Fibroblast of peridontal ligament (primary cell): ENCODE data around the gene APOL3.
"Not testable (repeated sequence)": the region's sequence is repeated elsewhere in the genome, so short reads cannot be mapped to it uniquely, and the experiment has no call there.

Experiments used
- DNase-seq: peaks from one replicate; pipeline ENCODE4 v3.0.0-alpha.2; 2010; ENCODE audit errors: extremely low read depth

The APOL3 gene

DNA sequence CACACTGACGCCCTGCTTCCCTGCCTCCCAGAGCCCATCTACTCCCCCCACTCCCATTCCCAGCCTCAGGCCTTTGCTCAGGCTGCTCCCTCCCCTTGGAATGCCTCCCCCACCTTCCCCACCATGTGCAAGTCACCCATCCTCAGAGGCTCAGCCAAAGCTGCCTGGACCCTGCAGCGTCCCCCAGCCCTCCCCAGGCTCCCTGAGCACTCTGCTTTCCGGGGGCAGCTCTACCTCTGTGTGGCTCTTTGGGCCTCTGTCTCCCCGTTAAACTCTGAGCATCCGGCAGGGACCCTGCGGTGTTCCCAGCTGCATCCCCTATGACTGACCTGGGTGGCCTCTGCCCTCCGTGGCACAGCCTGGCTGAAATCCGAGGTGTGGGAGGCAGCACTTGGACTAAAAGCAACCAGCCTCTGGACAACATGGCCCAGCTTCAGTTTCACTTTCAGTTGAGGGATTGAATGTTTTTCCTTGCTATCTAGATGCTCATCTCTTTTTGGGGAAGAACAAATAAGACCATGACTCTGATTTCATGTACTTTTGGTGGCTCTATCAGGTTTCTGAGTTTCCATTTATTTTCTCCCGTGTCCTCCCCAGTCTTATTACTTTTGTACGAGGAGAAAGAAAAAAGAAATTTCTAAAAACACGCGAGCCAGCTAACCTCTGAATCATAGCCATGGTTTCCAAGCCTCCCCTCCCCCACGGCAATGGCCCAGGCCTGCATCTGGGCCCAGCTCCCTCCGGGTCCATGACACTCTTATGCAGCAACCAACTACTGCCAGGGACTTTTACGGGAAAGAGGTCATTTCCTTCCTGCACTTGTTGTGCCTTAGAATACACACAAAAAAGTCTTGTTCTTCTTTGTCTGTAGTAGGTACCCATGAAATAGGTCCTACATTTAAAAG lies 3.8 kb downstream of the APOL3 start:
- DNase-seq: peak; percentile 77

DNA sequence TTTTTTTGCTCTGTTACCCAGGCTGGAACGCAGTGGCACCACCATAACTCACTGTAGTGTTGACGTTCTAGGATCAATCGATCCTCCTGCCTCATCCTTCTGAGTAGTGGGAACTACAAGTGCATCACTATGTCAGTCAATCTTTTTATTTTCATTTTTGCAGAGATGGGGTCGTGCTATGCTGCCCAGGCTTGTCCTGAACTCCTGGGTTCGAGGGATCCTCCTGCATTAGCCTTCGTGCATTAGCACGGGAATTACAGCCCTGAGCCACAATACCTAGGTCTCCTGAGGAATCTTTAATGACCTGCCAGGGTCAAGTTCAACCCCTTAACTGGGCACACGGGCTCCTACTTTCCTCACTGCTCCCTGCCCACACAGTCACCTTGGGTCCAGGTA lies 4.4 kb downstream of the APOL3 start:
- no peak for DNase-seq

DNA sequence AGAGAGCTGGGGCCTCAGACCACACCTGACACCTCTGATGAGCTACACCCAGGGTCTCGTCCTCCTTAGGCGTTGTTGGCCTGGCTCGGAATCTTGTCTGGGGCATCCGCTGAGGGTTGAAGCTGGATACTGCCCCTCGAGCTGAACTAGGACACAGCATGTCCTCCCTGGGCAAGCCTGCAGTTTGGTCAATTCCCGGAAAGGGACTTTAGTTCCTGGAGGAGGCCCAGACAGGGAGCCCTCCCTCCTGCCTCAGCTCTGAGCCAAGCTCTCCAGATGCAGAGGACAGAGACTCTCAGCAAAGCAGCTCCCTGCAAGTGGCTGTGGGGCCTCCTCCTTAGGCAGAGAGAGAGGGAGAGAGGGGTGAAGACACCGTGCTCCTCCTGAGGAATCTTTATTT lies 4.9 kb downstream of the APOL3 start:
- DNase-seq: peak; percentile 17

DNA sequence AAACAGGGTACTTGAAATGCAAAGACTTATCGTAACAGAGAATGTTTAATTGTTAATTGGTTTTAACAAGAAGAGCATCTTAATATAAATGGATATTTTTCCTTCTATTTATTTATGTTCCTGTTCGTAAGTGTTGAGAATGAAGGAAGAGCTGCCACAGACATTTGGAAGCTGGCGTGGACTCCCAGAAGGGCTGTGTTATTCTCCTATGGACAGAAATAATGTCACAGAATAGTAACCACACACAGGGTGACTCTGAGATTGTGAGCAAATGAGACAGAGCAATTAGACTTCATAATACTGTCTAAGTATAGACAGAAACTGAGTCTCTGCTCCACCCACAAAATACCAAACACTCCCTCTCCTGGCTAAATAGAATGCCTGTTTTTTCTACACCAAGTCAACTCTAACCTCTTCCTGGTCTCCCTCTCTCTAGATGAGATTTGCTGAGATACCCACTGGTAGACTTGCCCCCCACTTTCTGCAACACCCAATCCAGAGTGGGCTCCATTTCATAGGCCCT lies 6.1 kb downstream of the APOL3 start:
- DNase-seq: no peak

DNA sequence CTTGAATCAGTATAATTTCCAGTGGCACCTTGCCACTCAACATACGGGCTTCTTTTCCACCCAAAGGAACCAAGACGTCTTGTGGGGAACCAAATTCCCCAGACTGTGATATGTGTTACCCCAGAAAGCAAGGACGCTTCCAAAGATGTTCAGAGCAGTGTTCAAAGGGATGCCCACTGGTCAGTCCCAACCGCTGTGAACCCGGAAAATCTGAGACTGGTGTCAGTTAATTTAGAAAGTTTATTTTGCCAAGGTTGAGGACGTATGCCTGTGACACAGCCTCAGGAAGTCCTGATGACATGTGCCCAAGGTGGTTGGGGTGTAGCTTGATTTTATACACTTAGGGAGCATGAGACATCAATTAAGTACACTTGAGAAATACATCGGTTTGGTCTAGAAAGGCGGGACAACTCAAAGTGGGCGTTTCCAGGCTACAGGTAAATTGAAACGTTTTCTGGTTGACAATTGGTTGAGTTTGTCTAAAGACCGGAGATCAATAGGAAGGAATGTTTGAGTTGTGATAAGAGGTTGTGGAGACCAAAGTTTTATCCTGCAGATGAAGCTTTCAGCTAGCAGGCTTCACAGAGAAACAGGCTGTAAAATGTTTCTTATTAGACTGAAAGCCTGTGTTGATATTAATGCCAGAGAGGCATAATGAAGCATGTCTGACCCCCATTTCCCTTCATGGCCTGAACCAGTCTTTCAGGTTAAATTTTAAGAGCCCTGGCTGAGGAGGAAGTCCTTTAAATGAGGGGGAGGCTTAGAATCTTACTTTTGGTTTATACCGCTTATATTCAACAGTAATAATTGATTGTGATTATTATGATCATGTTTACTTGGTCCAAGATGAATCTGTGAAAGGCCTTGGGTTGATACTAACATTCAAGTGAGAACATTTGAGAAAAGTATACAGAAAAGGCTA lies 6.8 kb downstream of the APOL3 start:
- no peak for DNase-seq

DNA sequence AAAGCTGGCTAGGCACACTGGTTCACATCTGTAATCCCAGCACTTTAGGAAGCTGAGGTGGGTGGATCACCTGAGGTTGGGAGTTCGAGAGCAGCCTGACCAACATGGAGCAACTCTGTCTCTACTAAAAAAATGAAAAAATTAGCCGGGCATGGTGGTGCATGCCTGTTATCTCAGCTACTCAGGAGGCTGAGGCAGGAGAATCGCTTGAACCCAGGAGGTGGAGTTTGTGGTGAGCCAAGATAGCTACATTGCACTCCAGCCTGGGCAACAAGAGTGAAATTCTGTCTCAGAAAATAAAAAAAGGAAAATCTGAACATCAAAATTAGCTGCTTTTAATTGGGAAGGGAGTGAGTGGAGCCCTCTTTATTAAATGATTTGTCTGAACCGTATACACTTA lies 7.7 kb downstream of the APOL3 start:
- DNase-seq: not testable (repeated sequence)

DNA sequence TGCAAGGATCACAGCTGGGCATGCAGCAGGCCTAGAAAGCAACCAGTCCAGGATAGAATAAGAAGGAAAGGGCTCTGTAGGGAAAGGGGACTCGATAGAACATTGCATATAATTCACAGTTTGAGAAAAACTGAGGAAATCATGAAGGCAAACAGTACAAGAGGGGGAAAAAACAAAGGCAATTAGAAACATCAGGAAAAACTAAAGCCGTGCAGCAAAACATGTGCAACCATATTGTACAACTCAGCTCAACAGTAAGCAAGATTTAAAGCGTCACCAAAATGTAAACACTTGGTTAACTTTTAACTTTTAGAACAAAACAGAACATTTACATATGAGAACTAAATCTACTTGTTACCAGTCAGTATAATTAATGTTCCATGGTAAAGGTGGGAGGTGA lies 8.5 kb downstream of the APOL3 start:
- DNase-seq: no peak

DNA sequence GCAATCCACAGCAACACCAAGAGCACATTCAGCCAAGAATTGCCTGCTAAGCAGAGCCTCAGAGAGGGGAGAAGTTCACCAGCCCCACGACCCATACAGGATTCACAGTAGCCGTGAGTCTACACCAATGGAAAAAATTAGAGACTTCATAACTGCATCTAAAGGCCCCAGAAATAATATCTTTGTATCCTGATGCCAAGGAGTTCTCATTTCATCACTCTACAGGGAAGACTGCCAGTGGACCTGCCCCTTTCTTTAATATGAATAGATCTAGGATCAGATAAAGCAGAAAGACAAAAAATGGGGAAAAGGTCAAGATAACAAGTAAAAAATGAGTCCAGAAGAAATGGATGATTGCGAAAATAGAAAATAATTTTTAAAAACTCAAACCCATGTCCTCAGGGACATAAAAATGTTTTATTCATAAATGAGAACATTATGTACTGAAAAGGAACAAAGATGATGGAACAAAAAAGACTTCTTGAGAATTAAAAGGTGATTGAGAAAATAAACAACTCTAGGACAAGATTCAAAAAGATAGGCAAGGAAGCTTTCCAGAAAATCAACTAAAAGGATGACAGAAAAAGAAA lies 9.5 kb downstream of the APOL3 start:
- peak; percentile 65 for DNase-seq

DNA sequence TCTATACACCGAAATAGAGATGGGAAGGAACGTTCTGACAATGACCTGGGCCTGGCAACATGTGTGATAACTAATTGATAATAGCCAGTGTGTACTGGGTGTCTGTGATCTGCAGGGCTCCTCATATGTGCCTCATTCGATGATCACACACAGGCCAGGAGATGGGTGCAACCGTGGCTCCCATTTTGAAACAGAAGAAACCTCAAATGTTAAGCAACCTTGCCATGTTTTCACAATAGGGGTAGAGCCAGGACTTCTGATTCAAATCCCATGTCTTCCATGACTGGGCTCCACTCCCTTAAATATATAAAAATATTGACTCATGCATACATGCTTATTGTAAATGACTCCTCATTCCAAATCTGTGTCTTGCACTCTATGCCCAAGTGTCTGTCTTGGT lies 11.1 kb downstream of the APOL3 start:
- peak; percentile 85 for DNase-seq

DNA sequence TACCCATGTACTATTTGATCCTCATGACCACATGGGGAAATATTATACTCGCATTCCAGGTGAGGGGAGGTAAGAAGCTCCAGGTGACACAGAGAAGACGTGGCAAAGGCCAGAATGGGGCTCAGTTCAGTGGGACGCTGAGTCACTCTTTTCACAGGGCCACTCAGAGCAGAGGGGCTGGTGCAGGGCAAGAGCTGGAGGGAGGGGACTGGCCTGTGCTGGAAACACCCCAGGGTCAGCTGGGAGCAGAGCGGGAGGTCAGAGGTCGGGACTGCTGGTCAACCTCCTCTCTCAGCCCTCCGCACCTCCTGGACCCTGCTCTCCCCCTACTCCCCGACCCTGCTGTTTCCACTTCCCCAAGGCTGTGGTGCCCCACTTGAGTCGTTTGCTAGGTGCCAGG lies 12.1 kb downstream of the APOL3 start:
- DNase-seq: no peak

DNA sequence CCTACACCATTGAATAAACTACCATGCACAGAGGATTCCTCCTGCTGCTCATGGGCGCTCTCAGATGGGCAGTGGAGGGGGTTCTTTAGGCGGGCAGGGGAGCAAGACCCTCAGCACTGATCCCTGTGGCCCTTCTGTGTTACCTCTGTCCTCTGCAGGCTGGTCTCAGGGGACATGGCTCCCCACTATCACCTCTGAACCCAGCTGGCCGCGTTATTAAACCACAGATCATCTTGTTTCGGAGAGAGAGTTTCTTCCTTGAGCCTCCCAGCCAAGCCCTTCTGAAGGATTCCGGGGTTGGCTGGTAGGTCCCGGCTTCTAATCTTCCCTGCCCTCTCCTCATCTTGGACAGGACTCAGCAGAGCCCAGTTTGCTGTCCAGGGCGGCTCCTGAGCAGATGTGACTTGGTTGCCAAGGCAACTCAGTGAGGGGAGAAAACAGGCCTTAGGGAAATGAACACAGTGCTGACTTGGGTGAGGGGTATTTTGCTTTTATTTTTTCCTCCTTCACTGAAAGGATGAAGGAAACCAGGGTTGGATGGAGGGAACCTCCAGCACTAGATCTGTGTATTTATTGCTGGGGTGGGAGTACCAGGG lies 13.3 kb downstream of the APOL3 start:
- DNase-seq: no peak

DNA sequence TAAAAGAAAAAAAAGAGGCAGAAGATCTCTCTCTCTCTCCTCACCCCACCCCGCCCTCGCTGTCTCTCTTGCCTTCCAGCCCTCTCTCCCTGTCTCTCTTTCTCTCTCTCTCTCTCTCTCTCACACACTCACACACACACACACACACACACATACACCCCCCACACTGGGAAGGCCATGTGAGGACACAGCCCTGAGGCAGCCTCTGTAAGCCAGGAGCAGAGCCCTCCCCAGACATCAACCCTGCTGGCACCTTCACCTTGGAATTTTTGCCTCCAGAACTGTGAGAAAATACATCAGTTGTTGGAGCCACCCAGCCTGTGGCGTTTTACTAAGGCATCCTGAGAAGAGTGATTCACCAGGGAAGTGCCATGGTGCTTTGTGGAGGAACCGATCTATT lies 14.7 kb downstream of the APOL3 start:
- DNase-seq: peak; percentile 14

DNA sequence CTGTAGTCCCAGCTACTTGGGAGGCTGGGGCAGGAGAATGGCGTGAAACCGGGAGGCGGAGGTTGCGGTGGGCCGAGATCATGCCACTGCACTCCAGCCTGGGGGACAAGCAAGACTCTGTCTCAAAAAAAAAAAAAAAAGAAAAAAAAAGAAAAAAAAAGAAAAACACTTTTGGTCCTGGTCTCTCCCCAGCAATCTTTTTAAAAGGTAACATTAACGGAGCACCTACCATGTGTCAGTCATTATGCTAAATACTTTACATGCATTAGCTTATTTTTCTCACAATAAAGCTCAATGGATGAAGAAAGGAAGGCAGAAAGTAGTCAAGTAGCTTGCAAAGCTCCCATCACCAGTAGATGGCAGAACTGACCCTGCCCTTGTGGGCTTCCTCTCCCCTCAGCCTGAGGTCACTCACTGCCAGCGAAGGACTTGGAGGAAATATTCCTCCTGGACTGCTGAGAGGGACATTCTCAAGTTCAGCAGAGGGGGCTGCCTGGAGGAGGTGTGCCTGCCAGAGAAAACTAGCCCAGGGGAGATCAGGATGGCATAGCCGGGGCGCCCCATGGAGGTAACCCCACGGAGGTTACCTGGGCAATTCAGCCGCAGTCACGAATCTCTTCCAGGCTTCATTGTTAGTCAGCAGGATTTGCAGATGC lies 15.5 kb downstream of the APOL3 start:
- DNase-seq: peak; percentile 78

DNA sequence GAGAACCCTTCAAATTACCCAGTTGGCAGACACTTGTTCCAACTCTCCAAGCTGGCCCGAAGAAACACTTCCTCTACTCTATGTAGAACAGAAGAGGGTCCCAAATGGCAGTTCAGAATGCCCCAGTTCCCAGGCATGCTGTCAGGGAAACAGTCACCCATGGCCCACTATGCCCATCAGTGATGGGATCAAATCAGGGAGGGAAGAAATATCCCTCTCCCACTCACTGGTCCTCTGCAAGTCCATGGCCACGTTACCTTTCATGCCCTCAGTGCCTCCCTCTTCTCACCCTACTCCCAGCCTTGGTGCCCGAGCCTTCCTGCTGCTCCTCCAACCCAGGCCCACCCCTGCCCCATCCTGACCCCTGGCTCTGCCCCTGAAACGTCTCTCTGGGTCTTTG lies 16.6 kb downstream of the APOL3 start:
- DNase-seq: no peak

DNA sequence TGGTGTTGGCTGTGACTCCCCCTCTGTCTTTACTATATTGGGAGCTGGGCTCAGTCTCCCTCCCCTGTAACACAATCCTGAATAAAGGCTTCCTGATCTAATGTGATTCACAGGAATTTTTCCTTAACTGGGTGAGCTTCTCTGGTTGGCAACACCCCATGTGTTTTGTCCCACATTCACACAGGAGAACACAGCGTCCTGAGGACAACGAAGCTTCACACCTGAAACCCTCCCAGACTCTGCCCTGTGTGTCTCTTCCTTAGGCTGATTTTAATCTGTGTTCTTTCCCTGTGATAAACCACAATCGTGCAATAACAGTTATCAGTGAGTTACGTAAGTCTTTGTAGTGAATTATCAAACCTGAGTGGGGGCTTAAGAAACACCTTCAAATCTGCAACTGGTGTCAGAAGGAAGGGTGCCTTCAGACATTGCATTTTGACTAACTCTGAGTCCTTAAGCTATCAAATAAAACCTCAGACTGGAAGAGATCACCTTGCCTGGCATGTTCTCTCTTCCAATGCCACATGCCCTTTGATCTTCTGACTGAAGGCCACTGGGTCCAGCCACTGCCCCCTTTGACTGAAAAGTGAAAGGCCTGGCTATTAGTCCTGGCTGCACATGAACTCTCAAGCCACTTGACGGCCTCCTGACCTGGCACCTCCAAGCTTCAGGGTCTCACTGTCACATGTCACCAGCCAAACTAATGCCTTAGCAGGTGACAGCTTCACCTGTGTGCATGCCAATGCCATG lies 17.3 kb downstream of the APOL3 start:
- no peak for DNase-seq

DNA sequence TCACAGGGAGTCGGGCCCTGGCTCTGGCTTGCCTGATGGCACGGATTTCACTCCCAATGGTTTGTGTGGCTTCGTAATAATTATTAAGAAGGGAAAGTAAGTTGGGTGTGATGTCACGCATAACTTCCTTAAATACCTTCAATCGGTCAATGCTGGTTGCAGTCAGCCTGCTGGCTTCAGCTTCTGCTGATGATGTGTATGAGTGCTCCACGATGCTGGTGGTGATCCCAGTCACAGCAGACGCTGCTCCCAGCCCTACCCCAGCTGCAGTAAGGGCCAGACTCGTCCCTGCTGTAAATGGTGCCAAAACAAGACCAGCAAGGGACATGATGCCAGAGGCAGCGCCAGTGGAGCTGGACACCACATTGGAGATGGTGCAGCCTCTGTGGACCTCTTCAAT lies 19.1 kb downstream of the APOL3 start:
- no peak for DNase-seq

DNA sequence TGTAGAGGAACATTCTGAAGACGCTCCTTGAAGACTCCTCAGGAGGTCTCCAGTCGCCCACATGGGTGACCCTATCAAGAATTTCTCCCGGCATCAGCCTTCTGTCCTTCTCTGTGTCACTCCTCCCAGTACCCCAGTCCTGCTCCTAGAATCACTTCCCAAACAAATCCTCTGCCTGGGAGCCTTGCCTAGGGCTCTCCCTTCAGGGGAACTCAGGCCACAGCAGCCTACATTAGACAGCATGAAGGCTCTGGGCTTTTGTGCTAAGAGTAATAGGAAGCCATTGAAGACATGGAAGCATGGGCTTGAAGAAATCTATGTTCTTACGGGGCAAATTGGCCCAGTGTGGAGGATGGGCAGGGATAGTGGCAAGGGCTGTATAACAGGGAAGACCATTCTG lies 21.8 kb downstream of the APOL3 start:
- DNase-seq: not testable (repeated sequence)

DNA sequence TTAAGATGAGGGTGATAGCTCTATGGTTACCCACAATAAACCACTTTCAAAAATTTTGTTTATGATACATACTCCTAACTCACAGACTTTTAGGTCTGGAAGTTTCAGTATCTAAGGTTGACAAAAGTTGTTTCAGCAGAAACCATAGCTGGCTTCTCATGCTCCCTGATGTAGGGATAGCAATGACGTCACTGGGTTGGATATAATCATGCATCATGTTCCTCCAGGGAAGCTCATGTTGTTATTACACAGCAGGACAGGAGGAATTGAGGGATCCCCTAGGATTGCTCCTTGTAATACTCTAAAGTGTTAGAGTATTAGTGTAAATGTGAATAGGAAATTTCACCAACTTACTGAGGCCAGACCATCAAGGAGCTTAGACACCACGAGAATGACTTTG lies 23.6 kb downstream of the APOL3 start:
- DNase-seq: peak; percentile 86

DNA sequence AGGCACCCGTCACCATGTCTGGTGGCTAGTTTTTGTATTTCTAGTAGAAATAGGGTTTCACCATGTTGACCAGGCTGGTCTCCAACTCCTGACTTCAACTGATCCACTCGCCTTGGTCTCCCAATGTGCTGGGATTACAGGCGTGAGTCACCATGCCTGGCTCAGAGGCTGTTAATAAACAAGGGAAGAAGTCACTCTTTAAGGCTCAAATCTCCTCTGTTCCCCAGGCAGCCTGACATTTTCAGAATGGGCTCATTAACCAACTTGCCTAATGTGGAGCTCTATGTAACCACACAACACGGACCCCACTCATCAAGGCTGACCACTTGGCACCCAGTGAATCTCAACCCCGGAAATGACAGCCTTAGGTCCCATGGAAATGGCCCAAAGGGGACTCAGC lies 24.1 kb downstream of the APOL3 start:
- DNase-seq: peak; percentile 79

DNA sequence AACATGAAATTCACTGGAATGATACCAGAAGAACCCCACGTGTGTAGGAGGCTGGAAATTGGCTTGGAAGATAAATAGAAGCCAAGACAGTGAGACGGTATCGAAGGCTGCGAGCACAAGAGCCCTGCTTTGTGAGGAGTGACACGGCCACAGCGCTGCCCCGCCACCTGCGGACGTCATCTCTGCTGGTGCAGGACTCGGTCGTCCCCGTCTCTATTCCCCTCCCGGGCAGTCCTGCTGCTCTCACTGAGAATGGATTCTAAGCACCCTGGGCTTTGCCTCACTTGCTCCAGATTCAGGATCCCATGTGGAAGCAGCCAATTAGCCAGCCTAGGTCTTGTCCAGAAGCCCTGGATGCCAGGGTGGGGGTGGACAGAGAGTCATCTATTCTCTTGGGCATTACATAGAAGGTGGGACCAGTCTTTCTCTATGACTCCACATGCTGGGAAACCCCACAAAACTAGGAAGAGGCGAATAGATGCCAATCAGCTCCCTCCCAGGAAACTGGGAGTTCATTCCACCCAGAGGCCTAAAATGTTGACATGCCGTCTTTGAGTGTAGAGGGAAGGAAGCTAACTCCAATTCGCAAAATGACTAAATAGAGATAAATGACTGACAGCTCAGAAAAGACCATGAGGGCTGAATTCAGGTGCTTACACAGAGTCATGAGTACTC lies 25.1 kb downstream of the APOL3 start:
- DNase-seq: no peak
